GM19324 (cell line): ENCODE data around the gene PPARG.
"Not testable (repeated sequence)": the region's sequence is repeated elsewhere in the genome, so short reads cannot be mapped to it uniquely, and the experiment has no call there.

ENCODE experiments used
- ATAC-seq: cut with Tn5 transposase; IDR thresholded peaks from one replicate; pipeline ENCODE4 v1.9.1; 2021; ENCODE audit warnings: mild to moderate bottlenecking, moderate library complexity; ENCODE audit not compliant: unreplicated experiment, low FRiP score

PPARG gene

DNA sequence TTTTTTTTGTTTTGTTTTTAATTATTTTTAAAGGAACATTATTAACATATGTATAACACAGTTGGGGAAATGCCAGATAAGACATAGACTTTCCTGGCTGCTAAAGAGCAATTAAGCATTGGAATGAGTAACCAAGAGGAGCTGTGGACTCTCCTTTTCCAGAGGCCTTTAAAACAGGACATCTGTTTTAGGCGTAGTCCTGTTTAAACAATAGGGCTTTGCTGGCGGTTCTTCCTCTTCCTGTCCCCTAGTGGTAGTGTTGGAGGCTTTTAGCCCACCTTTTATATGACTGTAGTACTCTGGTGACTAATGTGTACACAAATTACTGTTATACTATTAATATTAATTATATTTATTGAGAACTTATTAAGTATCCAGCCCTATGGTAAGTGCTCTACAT, 81.9 kb downstream of the PPARG start:
- ATAC-seq, result no peak

DNA sequence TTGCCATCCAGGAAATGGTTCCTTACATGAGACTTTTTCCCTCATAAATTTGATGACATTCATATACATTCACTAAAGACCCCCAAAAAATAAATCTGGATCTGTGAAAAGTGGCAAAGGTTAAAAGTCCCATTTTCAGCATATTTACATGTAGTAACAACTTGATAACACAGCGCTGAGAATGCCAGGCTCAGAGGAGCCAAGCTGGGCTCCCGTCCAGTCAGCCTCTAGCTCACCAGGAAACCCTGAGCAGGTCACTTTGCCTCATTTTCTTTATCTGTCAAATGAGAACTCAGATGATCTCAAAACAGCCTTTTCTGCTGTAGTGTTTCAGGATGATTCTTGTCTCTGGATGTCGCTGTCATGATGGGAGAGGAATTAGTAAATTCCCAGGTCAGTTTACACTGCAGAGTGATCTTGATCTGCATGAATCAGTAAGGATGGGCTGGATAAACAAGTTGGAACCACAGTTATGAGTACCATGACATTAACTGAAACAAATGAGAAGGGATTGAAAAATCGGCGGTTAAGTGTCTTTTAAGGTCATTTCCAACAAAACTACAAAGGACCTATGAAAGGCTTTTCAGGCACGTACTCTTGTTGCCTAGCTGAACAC, 82.8 kb downstream of the PPARG start:
- no peak for ATAC-seq

DNA sequence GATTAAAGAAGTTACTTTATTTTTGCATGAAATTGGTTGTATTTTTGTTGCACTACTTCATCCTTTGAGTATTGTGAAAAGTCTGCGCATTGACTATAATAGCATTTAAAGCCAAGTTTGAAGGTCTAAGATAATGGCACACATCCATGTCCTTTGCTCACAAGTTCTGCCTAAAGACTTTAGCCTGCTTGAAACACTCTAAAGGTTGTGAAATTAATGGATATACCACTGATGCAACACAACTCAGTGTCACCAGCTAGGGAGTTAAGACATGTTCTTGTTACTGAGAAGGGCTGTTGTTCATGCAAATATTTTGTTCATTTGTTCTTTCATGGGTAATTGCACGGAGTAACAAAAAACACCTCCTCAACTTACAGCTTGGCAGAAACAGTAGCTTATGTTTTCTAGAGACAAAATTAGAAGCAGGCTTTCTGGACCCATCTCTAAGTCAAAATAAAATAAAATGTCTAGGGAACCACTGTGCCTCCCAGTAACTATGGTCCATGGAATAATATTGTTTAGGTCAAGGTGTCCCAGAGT, 83.9 kb downstream of the PPARG start:
- no peak for ATAC-seq

DNA sequence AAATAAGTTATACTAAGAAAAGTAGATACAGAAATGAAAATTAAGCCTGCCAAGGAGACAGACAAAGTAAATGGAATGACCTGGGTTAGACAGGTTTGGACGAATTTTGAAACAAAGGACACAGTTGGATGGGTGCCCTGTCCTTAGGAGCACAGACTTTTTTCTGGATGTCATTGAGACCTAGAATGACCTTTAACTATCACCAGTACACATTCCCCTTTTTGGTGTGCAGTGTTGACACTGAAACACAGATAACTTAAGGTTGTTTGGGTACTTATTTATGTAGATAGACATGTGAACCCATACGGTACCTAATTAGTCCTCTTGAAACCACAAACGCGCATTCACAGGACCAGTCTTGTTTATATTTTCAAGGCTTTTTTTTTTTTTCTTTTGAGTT, 86.7 kb downstream of the PPARG start:
- ATAC-seq, result no peak

DNA sequence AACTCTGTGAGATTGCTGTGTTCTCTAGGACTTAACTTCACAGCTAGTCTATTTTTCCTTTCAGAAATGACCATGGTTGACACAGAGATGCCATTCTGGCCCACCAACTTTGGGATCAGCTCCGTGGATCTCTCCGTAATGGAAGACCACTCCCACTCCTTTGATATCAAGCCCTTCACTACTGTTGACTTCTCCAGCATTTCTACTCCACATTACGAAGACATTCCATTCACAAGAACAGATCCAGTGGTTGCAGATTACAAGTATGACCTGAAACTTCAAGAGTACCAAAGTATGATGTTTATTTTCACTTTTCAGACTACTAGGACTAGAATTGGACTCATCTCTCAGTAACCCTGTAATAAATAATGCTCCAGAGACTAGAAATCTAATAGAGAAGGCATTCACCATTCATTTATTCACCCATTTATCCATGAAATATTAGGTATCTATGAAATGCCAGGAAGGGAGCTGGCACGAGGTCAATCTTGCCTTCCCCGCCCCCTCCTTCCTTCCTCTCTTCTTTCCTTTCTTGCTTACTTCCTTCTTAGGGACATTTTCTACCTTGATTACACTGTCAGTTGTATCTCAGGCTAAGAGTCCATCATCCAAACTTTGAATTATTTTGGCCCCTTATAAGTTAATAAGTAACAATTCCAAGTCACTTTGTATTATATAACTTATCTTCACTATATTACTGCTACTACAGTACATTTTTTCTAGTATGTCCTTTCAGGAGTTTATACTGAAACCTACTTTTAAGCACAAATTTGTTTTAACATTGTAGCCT, 91.0 kb downstream of the PPARG start:
- ATAC-seq, result no peak

DNA sequence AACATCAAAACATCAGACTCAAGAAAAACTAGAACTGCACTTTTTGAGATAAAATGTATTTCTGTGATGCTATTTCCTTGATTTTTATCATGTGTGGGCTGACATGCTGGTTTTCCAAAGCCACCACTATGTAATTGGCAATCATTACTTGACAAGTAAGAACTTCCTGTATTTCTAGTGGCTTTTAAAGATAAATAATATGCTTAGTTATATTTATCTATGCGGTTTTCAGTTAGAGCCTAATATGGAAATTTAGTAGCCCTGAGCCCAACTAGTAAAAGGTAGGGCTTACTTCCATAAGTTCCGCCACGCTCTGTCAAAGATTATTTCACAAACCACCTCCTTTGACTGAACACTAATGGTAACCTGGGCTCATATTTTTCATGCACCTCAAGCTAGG, 91.6 kb downstream of the PPARG start:
- no peak for ATAC-seq

DNA sequence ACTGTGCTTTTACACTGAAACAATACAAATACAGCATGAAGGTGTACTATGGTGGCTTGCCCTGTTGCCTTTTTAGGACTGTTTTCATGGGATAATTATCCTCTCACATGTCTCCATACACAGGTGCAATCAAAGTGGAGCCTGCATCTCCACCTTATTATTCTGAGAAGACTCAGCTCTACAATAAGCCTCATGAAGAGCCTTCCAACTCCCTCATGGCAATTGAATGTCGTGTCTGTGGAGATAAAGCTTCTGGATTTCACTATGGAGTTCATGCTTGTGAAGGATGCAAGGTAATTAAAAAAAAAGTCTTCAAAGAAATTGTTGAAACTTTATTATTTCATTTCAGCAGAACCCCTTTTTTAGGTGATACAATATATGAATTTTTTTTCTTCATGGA, 92.3 kb downstream of the PPARG start:
- no peak for ATAC-seq

DNA sequence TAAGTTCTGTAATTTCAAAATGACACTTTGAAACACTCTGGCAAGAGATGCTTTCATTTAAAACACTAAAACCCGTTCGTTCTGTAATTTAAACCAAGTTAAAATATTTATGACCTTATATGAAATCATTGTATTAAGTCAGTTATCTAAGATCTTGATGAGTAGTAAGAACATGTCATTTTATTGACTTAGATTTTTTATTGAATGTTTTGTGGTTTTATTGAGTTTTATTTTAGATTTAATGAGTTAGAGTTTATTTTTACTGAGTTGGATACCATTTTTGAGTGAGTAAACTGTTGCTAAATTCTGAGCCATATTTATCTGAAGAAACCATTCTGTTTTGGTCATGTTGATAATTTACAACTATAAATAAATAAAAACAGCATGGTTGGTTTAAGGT, 94.3 kb downstream of the PPARG start:
- ATAC-seq, result no peak

DNA sequence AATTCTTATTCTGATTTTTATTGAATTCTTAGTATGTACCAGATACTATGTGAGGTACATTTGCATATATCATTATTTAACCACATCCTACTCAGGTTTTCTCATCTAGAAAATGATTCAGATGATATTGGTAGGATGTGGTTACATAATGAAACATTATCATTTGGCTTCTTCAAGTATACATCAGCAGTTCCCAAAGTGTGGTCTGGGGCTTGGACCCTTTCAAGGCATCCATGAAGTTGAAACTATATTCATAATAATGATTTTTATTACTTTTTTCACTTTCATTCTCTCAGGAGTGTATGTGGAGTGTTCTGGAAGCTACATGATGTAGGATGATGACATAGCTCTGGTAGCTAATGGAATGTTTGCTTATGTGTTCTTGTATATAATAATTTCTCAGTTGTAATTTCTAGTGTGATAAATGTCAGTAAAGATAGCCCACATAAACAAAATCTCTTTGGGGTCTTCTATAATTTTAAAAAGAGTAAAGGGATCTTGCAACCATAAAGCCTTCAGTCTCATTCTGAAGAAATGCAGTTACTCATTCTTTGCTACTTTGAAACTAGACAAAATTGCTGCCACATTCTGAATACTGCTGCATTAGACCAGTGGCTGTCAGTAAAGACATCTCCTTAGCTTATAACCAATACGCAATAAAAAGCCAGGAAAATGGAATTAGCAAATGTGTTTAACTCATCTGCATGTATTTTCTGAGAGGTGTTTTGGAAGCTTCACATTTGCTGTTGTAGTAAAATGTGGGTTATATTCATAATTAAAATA, 95.8 kb downstream of the PPARG start:
- no peak for ATAC-seq

DNA sequence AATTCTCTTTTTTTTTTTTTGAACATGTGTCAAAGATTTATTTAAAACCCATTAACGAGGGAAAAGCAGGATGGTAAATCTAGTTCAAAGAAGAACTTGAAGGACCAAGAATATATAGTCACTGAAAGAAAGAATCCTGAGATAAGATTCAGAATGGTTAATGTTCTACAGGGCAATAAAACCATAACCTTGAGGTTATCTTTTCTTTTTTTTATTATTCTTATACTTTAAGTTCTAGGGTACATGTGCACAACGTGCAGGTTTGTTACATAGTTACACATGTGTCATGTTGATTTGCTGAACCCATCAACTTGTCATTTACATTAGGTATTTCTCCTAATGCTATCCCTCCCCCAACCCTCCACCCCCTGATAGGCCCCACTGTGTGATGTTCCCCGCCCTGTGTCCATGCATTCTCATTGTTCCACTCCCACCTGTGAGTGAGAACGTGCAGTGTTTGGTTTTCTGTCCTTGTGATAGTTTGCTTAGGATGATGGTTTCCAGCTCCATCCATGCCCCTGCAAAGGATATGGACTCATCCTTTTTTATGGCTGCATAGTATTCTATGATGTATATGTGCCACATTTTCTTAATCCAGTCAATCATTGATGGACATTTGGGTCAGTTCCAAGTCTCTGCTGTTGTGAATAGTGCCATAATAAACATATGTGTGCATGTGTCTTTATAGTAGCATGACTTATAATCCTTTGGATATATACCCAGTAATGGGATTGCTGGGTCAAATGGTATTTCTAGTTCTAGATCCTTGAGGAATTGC, 97.8 kb downstream of the PPARG start:
- ATAC-seq, result not testable (repeated sequence)

DNA sequence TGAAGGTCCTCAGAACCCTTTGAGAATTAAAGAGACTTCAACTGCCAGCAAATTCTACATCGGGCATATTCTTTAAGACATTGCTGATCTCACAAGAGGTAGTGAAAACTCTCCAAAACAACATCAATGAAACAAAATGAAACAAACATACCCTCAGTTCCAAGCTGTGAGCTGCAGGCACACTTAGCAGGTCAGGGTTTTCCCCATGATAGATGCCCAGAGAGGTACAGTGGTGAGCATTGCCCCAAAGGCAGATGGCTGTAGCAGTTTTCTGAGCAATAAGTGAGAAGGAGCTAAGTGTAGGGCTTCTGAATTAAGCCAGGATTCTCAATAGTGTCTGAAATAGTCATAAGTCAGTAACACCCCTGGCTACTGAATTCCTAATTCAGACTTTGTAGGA, 99.3 kb downstream of the PPARG start:
- no peak for ATAC-seq

DNA sequence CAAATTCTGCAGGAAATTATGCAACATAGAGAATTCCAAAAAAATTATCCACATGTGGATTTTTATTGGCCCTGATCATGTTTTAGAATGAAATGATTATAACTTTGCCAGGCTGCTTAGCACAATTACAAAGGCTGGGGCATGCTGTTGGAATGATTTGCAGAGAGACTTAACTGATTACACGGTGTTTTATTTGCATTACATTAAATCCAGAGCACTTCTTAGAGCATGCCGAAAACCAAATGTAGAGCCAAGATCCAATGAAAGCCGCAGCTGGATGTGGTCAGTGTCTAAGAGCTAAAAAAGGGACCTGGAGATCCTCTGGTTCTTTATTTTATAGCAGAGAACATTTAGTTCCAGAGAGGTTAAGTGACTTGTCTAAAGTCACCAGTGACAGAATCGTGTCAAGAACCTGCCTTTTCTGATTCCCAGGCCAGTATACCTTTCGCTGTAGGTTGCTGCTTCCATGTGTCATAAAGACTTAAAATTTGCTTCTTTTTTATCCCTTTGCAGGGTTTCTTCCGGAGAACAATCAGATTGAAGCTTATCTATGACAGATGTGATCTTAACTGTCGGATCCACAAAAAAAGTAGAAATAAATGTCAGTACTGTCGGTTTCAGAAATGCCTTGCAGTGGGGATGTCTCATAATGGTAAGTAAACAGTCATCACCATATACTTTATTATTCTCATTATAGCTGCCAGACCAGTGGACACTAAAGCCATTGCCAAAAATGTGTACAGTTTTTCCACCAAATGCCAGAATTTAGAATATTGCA, 103.4 kb downstream of the PPARG start:
- no peak for ATAC-seq

DNA sequence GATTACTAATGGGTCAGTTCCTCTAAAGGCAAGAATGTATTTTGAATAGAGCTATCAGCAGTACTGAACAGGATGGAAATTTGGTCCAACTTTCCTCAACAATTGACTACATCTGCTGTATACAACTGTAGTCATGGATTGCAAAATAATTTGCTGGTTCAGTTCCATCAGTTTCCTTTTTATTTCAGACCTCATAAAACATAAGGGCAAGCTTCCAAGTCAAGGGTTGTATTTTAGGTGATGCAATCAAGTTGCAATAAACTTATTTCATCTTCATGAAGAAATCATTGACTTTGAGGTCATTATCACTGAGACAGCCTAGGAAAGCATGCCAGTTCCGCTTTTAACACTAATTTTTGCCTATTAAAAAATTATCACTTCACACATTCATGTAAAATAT, 105.0 kb downstream of the PPARG start:
- ATAC-seq, result no peak

DNA sequence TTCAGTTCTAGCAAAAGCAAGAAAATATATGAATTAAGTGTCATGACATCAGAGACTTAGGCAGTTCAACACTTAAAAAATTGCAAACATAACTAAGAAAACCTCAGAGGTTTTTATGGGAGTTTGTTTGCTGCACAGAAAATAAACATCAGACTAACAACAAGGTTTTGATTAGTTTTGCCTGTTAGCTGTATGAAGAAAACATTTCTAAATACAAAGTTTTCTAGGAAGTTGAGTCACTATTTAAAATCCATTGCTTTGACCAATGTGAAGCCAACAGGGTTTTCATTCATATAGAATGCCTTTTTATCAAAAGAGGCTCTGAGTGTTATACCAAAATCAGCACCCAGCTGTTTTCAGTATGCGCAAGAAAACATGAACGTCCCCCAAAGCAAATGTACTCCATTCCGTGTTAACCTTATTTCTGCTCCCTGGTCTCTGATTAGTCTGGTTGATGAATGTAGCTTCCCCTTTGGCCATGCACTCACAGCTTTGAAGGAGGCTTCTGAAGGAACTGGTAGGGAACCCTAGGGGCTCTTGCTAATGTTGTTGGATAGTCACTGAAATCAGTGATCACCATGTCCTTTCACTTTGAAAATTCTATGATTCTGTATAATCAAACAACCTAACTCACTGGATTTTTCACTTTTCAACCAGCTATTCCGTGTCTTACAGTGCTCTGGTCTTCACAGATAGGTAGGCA, 105.8 kb downstream of the PPARG start:
- ATAC-seq, result peak; percentile 35

DNA sequence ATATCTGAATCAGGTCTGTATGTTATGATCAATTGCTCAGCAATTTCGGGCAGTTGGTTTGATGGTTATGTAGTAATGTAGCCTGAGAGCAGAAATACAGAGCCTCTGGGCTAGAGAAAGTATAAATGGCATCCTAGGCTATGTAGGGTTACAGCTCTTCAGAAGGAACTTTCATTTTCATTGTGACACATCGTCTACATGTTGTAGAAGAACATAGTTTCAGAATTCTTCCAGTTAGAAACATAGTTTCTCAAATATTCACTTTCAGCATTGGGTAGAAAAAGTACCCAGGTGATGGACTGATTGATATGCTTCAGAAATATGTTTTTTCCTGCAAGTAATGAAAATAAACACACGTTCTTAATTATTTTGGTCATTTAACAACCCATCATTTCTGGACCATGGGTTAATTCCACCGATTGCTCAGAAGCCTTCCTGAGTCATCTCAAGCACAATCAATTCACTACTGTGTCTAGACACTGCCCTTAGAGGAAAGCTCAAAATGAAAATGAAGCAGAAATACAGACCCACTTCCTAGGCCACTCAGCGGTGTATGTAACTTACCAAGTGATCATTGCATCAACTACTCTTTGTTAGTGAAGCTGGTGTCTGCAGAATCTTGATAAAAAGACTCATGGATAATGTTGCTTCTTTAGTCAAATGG, 106.6 kb downstream of the PPARG start:
- ATAC-seq, result peak; percentile 95

DNA sequence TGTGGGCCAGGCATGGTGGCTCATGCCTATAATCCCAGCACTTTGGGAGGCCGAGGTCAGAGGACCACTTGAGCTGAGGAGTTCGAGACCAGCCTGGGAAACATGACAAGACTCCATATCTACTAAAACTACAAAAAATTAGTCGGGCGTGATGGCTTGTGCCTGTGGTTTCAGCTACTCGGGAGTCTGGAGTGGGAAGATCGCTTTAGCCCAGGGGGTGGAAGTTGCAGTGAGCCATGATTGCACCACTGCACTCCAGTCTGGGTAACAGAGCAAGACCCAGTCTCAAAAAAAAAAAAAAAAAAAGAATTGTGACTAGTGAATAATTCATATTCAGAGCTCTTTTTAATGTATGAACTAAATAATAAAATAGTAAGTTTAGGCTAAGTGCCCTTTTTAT, 107.6 kb downstream of the PPARG start:
- no peak for ATAC-seq

DNA sequence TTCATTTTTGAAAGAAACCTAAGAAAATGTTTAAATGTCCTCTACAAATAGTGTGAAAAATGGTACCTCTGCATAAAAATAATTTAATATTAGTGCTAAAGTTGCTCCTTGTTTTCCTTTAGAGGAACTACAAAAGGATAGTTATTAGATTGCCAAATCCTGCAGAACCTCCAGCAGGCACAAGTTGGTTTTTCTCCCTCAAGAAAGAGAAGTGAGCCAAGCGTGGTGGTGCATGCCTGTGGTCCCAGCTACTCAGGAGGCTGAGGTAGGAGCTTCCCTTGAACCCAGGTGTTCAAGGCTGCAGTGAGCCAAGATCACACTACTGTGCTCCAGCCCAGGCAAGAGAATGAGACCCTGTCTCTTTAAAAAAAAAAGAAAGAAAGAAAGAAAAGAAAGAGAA, 110.4 kb downstream of the PPARG start:
- ATAC-seq, result no peak

DNA sequence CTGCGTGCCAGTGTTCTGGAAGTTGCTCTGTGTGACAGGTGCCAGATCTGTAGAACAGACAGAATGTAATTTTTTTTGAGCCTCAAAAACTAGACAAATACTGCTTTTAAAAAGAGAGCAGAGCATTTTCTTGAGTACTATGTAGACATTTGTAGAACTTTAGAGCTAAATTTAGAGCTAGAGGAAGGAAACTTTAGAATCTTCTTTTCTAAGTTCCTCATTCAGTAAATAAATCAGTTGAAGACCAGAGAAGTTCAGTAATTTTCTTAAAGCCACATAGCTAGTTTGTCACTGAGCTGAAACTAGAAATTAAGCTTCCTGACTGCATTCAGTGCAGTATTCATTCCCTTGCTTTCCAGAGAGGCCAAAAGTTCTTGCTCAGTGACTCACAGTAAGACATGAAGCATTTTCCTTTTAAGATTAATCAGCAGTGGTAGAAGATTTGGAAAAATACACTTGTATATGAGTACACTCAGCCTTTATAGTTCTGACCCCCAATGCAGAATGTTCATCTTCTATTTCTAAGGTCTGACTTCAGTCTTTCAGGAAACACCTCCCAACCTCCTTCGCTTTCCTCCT, 111.8 kb downstream of the PPARG start:
- no peak for ATAC-seq
